CD4-positive, alpha-beta T cell treated with Interleukin-15 for 1 hour (primary cell): ENCODE data around the gene IQSEC3.

Experiments used
- DNase-seq: peaks from one replicate; pipeline ENCODE4 v3.0.0-alpha.2; 2020

The IQSEC3 gene

GRCh38 chr12:80681-81190 lies 14.2 kb downstream of the IQSEC3 start:
- DNase-seq: no peak

GRCh38 chr12:82740-83139 lies 16.2 kb downstream of the IQSEC3 start:
- no peak for DNase-seq

- DNase-seq: no peak
These were observed 17.5 kb downstream of the IQSEC3 start for GRCh38 chr12:84056-84455.

GRCh38 chr12:85191-85666 lies 18.7 kb downstream of the IQSEC3 start:
- DNase-seq: no peak

- no peak for DNase-seq
These were observed 20.7 kb downstream of the IQSEC3 start for GRCh38 chr12:87315-87714.

GRCh38 chr12:87856-88255 lies 21.3 kb downstream of the IQSEC3 start:
- no peak for DNase-seq

GRCh38 chr12:89653-90052 lies 23.1 kb downstream of the IQSEC3 start:
- no peak for DNase-seq

GRCh38 chr12:91213-91612 lies 24.6 kb downstream of the IQSEC3 start:
- no peak for DNase-seq

- no peak for DNase-seq
These were observed 26.9 kb downstream of the IQSEC3 start for GRCh38 chr12:93266-94005.

GRCh38 chr12:96543-96942 lies 30.0 kb downstream of the IQSEC3 start:
- no peak for DNase-seq

GRCh38 chr12:98924-99352 lies 32.4 kb downstream of the IQSEC3 start:
- DNase-seq: no peak

GRCh38 chr12:99605-100004 lies 33.0 kb downstream of the IQSEC3 start:
- DNase-seq: no peak

- DNase-seq: no peak
These were observed 35.7 kb downstream of the IQSEC3 start for GRCh38 chr12:101969-102878.

GRCh38 chr12:102879-103168 lies 36.3 kb downstream of the IQSEC3 start:
- DNase-seq: no peak

GRCh38 chr12:103169-103981 lies 36.8 kb downstream of the IQSEC3 start:
- DNase-seq: no peak

- peak; percentile 40 for DNase-seq
These were observed 38.0 kb downstream of the IQSEC3 start for GRCh38 chr12:104551-105081.

- no peak for DNase-seq
These were observed 39.1 kb downstream of the IQSEC3 start for GRCh38 chr12:105696-106095.

- DNase-seq: peak; percentile 35
These were observed 39.6 kb downstream of the IQSEC3 start for GRCh38 chr12:106118-106591.

GRCh38 chr12:108594-108993 lies 42.0 kb downstream of the IQSEC3 start:
- DNase-seq: no peak

- no peak for DNase-seq
These were observed 42.9 kb downstream of the IQSEC3 start for GRCh38 chr12:109446-109845.

GRCh38 chr12:109872-110271 lies 43.3 kb downstream of the IQSEC3 start:
- no peak for DNase-seq

- peak; percentile 61 for DNase-seq
These were observed 45.3 kb downstream of the IQSEC3 start for GRCh38 chr12:111699-112493.
